GM12892 (cell line): Measurements from ENCODE around the gene RACGAP1.
A peak's percentile ranks its signal among the peaks of the same experiment; 100 is the strongest.

Source experiments
- DNase-seq: peaks from one replicate; pipeline ENCODE4 v3.0.0; 2011; ENCODE audit not compliant: insufficient read length
- FAIRE-seq: peaks from 2 replicates; lab custom pipeline; 2011; peaks lifted over from hg19 to GRCh38; lab: Jason Lieb, UNC
- POLR2A ChIP-seq: IDR thresholded peaks from 2 replicates; pipeline ENCODE4 v1.6.1; 2011; ENCODE audit warnings: low read depth, low read length, control low read depth
- POLR2AphosphoS5 ChIP-seq: IDR thresholded peaks from 2 replicates; pipeline ENCODE4 v1.6.1; 2011; ENCODE audit warnings: low read depth, low read length, control low read depth
- TAF1 ChIP-seq: IDR thresholded peaks from 2 replicates; pipeline ENCODE4 v1.6.1; 2011; ENCODE audit warnings: low read depth, mild to moderate bottlenecking, control low read depth, low read length, borderline replicate concordance

RACGAP1 gene

GRCh38 chr12:50061946-50062686 lies 36.8 kb upstream of the RACGAP1 start:
- FAIRE-seq (no peak), DNase-seq (no peak)
- TF ChIP-seq TAF1 (no peak), POLR2AphosphoS5 (no peak), POLR2A (no peak)

GRCh38 chr12:50061171-50061570 lies 35.9 kb upstream of the RACGAP1 start:
- TF ChIP-seq POLR2AphosphoS5 = no peak
- TF ChIP-seq TAF1 = no peak
- TF ChIP-seq POLR2A = no peak
- FAIRE-seq (no peak), DNase-seq (no peak)

GRCh38 chr12:50060120-50060468 lies 34.8 kb upstream of the RACGAP1 start:
- TF ChIP-seq TAF1 (no peak), POLR2A (no peak), POLR2AphosphoS5 (no peak)
- DNase-seq (no peak), FAIRE-seq (no peak)

- peak; percentile 5 for FAIRE-seq
- TF ChIP-seq TAF1 (no peak), POLR2A (no peak), POLR2AphosphoS5 (no peak)
Measured at GRCh38 chr12:50059440-50060119, 34.3 kb upstream of the RACGAP1 start.

GRCh38 chr12:50058743-50059312 lies 33.5 kb upstream of the RACGAP1 start:
- no peak for TF ChIP-seq TAF1
- TF ChIP-seq POLR2AphosphoS5 = no peak
- TF ChIP-seq POLR2A = no peak
- no peak for DNase-seq
- no peak for FAIRE-seq

More at GRCh38 chr12:50059440-50060119, 34.3 kb upstream of the RACGAP1 start:
- DNase-seq = no peak

GRCh38 chr12:50057896-50058670 lies 32.8 kb upstream of the RACGAP1 start:
- FAIRE-seq = no peak

GRCh38 chr12:50057000-50057841 lies 31.9 kb upstream of the RACGAP1 start, which contains the start of gene ASIC1:
ASIC1 (plus strand) TSS chr12:50057596; CDS start chr12:50058767, 1,171 bp downstream.
- no peak for TF ChIP-seq POLR2A
- TF ChIP-seq TAF1 = no peak
- no peak for TF ChIP-seq POLR2AphosphoS5
- DNase-seq (peak; percentile 59), FAIRE-seq (peak; percentile 85)

More at GRCh38 chr12:50057896-50058670, 32.8 kb upstream of the RACGAP1 start:
- no peak for DNase-seq
- TF ChIP-seq TAF1 (no peak), POLR2A (no peak), POLR2AphosphoS5 (no peak)

GRCh38 chr12:50056639-50056976 lies 31.3 kb upstream of the RACGAP1 start:
- no peak for TF ChIP-seq TAF1
- TF ChIP-seq POLR2AphosphoS5 = no peak
- TF ChIP-seq POLR2A = no peak
- DNase-seq (no peak), FAIRE-seq (no peak)

- FAIRE-seq = peak; percentile 95
- DNase-seq = peak; percentile 71
- no peak for TF ChIP-seq POLR2A
- TF ChIP-seq POLR2AphosphoS5 = no peak
Measured at GRCh38 chr12:50055831-50056638, 30.7 kb upstream of the RACGAP1 start.

GRCh38 chr12:50053583-50053982 lies 28.3 kb upstream of the RACGAP1 start:
- DNase-seq (no peak), FAIRE-seq (no peak)
- TF ChIP-seq POLR2A = no peak
- TF ChIP-seq TAF1 = no peak
- no peak for TF ChIP-seq POLR2AphosphoS5
